ENCODE results near the gene AKAP6.

DNA sequence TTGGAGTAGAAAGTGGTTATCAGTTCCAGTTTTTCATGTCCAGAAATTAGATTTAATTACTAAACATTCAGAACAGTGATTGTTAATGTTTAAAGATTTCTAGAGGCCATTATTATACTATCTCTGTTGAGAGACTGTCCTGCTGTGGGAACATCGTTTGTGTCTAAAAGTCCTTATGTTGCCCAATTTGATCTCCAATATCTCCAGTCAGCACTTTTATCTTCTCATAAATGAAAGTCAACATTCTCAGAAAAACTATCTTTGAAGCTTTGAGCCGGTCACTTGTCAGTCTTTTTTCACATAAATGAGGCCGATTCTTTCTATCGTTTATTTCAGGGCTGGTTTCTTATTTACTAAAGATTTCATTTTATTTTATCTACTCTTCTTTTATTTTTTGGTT, 518.8 kb downstream of the AKAP6 start:
- TF ChIP-seq CTCF (conservative IDR thresholded peaks at IDR 0.05) (no peak), ZFX (IDR thresholded peaks at IDR 0.05) (no peak)
